GOT3 (cell line): ENCODE results near the gene FNBP1.

Experiments used
- DNase-seq: peaks from one replicate; lab custom pipeline; 2025; ENCODE audit warnings: mixed read lengths; lab: John Stamatoyannopoulos, UW

FNBP1 gene

GRCh38 chr9:129875687-129876395, 167.1 kb downstream of the FNBP1 start:
- DNase-seq = no peak

- DNase-seq = no peak
Observed at GRCh38 chr9:129875181-129875611, 167.8 kb downstream of the FNBP1 start.

GRCh38 chr9:129874261-129875101, 168.5 kb downstream of the FNBP1 start:
- no peak for DNase-seq

GRCh38 chr9:129873563-129874190, 169.3 kb downstream of the FNBP1 start:
- DNase-seq = no peak

GRCh38 chr9:129871046-129871445, 171.9 kb downstream of the FNBP1 start:
- DNase-seq = no peak

GRCh38 chr9:129869585-129870501, 173.1 kb downstream of the FNBP1 start:
- no peak for DNase-seq

GRCh38 chr9:129868872-129869486, 174.0 kb downstream of the FNBP1 start:
- DNase-seq = no peak

GRCh38 chr9:129868023-129868871, 174.7 kb downstream of the FNBP1 start:
- DNase-seq = no peak

GRCh38 chr9:129867136-129868022, 175.6 kb downstream of the FNBP1 start:
- DNase-seq = no peak

- DNase-seq = no peak
Observed at GRCh38 chr9:129866394-129867135, 176.4 kb downstream of the FNBP1 start.

- no peak for DNase-seq
Observed at GRCh38 chr9:129865668-129866320, 177.2 kb downstream of the FNBP1 start.

- no peak for DNase-seq
Observed at GRCh38 chr9:129864991-129865647, 177.9 kb downstream of the FNBP1 start.

GRCh38 chr9:129863059-129863690, 179.8 kb downstream of the FNBP1 start:
- no peak for DNase-seq

GRCh38 chr9:129861447-129861827, 181.6 kb downstream of the FNBP1 start:
- no peak for DNase-seq

- no peak for DNase-seq
Observed at GRCh38 chr9:129860653-129861446, 182.1 kb downstream of the FNBP1 start.
